Brain microvascular endothelial cell (primary cell): ENCODE measurements around the gene KCNQ1OT1.
"Not testable (repeated sequence)": the region's sequence is repeated elsewhere in the genome, so short reads cannot be mapped to it uniquely, and the experiment has no call there.

Experiments used
- DNase-seq: peaks from one replicate; pipeline ENCODE4 v3.0.0-alpha.2; 2020
- H3K27ac ChIP-seq: fragments of 250-450 bp; sonication (Bioruptor Pico); 2 replicates; pipeline ENCODE4 v1.5.1; 2020; ENCODE audit warnings: mild to moderate bottlenecking, moderate library complexity
- H3K27me3 ChIP-seq: fragments of 250-450 bp; sonication (Bioruptor Pico); replicated peaks from 2 replicates; pipeline ENCODE4 v1.5.1; 2020; ENCODE audit warnings: mild to moderate bottlenecking
- H3K36me3 ChIP-seq: fragments of 250-450 bp; sonication (Bioruptor Pico); replicated peaks from 2 replicates; pipeline ENCODE4 v1.5.1; 2020; ENCODE audit warnings: mild to moderate bottlenecking
- H3K4me3 ChIP-seq: 2 replicates; pipeline ENCODE4 v1.5.1; 2011; ENCODE audit warnings: low read depth, mild to moderate bottlenecking, control low read depth, low read length, moderate library complexity
- CTCF ChIP-seq: IDR thresholded peaks from 2 replicates; pipeline ENCODE4 v1.5.1; 2011; ENCODE audit warnings: low read depth, mild to moderate bottlenecking, moderate library complexity, low read length, control low read depth, inconsistent platforms; ENCODE audit errors: missing control alignments
- in situ Hi-C: cut with HindIII; loops from 2 replicates; pipeline ENCODE4 v1.10.0; 2017; ENCODE audit warnings: low sequenced_read_pairs, low pct_ligation_motif_present

The KCNQ1OT1 gene

GRCh38 chr11:2641623-2642022, 58.2 kb downstream of the KCNQ1OT1 start:
- in situ Hi-C loops: no loop called here
- Histone ChIP-seq H3K4me3 (no peak overlapping the region), H3K27me3 (no peaks in the 10 kb centered on the region), H3K27ac (no peak overlapping the region), H3K36me3 (no peaks in the 10 kb centered on the region)
- DNase-seq: no peak
- TF ChIP-seq CTCF: no peak

GRCh38 chr11:2639763-2640162, 60.0 kb downstream of the KCNQ1OT1 start:
- in situ Hi-C loops, H3K27me3 ChIP-seq, H3K27ac ChIP-seq, H3K36me3 ChIP-seq, H3K4me3 ChIP-seq, DNase-seq: not testable (repeated sequence)

- H3K27me3 ChIP-seq: no peaks in the 10 kb centered on the region
- no peaks in the 10 kb centered on the region for H3K36me3 ChIP-seq
These were observed 68.6 kb downstream of the KCNQ1OT1 start for GRCh38 chr11:2631161-2631560.

GRCh38 chr11:2630679-2631078, 69.1 kb downstream of the KCNQ1OT1 start:
- no peak overlapping the region for H3K4me3 ChIP-seq
- TF ChIP-seq CTCF: no peak
- DNase-seq: no peak
- in situ Hi-C loops: no loop called here
- H3K27ac ChIP-seq: no peak overlapping the region
- H3K27me3 ChIP-seq: no peaks in the 10 kb centered on the region
- H3K36me3 ChIP-seq: no peaks in the 10 kb centered on the region

More at GRCh38 chr11:2631161-2631560, 68.6 kb downstream of the KCNQ1OT1 start:
- no peak for TF ChIP-seq CTCF
- H3K4me3 ChIP-seq: no peak overlapping the region
- no peak for DNase-seq
- no peak overlapping the region for H3K27ac ChIP-seq
- in situ Hi-C loops: no loop called here

- no peak for DNase-seq
- in situ Hi-C loops: no loop called here
- H3K27ac ChIP-seq: no peak overlapping the region
- TF ChIP-seq CTCF: no peak
- H3K36me3 ChIP-seq: no peaks in the 10 kb centered on the region
- H3K27me3 ChIP-seq: no peaks in the 10 kb centered on the region
- no peak overlapping the region for H3K4me3 ChIP-seq
These were observed 74.6 kb downstream of the KCNQ1OT1 start for GRCh38 chr11:2625183-2625582.

- in situ Hi-C loops: no loop called here
These were observed 77.9 kb downstream of the KCNQ1OT1 start for GRCh38 chr11:2621894-2622293.

More at GRCh38 chr11:2621894-2622293, 77.9 kb downstream of the KCNQ1OT1 start:
- Histone ChIP-seq H3K36me3 (no peaks in the 10 kb centered on the region), H3K27ac (no peak overlapping the region), H3K4me3 (no peak overlapping the region), H3K27me3 (no peaks in the 10 kb centered on the region)
- no peak for DNase-seq
- TF ChIP-seq CTCF: no peak
